ENCODE measurements around the gene AMMECR1. TPM values are rescaled to one million over a fixed set of nuclear protein-coding genes. Genes with fewer than 3 reads are reported as not detected.
"Not testable (repeated sequence)": the region's sequence is repeated elsewhere in the genome, so short reads cannot be mapped to it uniquely, and the experiment has no call there.

Gene AMMECR1
- total RNA-seq, 3 donors from 2014 or later (not counting 1 experiment from before 2014, with no cell fraction given), result 10.0 to 16.7 (median 11.5) TPM

DNA sequence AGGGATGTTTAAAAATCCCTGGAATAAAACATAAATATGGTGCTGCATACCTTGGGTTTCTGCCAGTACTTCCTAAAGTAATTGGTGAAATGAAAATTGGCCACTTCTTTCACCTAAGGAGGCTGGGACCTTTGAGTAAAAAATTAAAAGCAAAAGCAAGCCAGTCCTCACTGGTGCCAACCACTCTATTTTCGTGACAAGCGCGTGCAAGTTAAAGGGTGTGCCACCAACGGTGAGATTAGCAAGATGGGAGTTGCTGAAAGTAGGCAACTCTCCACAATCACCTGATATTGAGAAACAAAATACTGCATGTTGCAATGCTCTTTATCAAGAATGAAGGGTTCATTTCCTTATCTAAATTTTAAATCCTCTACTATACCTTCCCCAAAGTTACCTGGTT is 21.1 kb upstream of the AMMECR1 start:
- Mint-ChIP-seq H3K36me3 (no peaks in the 10 kb centered on the region), H3K4me3 (no peak overlapping the region), H3K4me1 (no peaks in the 10 kb centered on the region), H3K9me3 (no peaks in the 10 kb centered on the region), H3K27ac (no peak overlapping the region), H3K27me3 (ENCODE audit: low read depth in 2 of 2) (peaks cover 0 to 5% of the 10 kb centered on the region in 2 donors)
- WGBS (ENCODE audit: insufficient coverage), result 100% methylated on average over 4 of the region's 4 CpGs
- Histone ChIP-seq H3K4me1 (ENCODE audit: control insufficient read depth, insufficient read depth, low read length) (no peaks in the 10 kb centered on the region), H3K27me3 (ENCODE audit: control insufficient read depth, insufficient read depth, low read length) (no peaks in the 10 kb centered on the region), H3K4me3 (ENCODE audit: low read length) (no peak overlapping the region), H3K27ac (ENCODE audit: low read length) (no peak overlapping the region), H3K9me3 (ENCODE audit: control insufficient read depth, insufficient read depth, low read length) (no peaks in the 10 kb centered on the region), H3K36me3 (ENCODE audit: control insufficient read depth, insufficient read depth, low read length) (no peaks in the 10 kb centered on the region)
- TF ChIP-seq, protein P1, sequence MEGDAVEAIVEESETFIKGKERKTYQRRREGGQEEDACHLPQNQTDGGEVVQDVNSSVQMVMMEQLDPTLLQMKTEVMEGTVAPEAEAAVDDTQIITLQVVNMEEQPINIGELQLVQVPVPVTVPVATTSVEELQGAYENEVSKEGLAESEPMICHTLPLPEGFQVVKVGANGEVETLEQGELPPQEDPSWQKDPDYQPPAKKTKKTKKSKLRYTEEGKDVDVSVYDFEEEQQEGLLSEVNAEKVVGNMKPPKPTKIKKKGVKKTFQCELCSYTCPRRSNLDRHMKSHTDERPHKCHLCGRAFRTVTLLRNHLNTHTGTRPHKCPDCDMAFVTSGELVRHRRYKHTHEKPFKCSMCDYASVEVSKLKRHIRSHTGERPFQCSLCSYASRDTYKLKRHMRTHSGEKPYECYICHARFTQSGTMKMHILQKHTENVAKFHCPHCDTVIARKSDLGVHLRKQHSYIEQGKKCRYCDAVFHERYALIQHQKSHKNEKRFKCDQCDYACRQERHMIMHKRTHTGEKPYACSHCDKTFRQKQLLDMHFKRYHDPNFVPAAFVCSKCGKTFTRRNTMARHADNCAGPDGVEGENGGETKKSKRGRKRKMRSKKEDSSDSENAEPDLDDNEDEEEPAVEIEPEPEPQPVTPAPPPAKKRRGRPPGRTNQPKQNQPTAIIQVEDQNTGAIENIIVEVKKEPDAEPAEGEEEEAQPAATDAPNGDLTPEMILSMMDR (IDR thresholded peaks at IDR 0.05), result no peak
- ATAC-seq (no peak), DNase-seq (no peak)
- intact Hi-C loops (cut with micrococcal nuclease), result no loop called here

DNA sequence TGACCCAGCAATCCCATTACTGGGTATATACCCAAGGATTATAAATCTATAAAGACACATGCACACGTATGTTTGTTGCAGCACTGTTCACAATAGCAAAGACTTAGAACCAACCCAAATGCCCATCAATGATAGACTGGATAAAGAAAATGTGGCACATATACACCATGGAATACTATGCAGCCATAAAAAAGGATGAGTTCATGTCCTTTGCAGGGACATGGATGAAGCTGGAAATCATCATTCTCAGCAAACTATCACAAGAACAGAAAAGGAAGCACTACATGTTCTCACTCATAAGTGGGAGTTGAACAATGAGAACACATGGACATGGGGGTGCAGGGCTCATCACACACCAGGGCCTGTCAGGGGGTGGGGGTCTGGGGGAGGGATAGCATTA is 15.6 kb upstream of the AMMECR1 start:
- H3K4me3 ChIP-seq (ENCODE audit: low read length); H3K27me3 Mint-ChIP-seq (ENCODE audit: low read depth in 2 of 2); ATAC-seq: not testable (repeated sequence)

DNA sequence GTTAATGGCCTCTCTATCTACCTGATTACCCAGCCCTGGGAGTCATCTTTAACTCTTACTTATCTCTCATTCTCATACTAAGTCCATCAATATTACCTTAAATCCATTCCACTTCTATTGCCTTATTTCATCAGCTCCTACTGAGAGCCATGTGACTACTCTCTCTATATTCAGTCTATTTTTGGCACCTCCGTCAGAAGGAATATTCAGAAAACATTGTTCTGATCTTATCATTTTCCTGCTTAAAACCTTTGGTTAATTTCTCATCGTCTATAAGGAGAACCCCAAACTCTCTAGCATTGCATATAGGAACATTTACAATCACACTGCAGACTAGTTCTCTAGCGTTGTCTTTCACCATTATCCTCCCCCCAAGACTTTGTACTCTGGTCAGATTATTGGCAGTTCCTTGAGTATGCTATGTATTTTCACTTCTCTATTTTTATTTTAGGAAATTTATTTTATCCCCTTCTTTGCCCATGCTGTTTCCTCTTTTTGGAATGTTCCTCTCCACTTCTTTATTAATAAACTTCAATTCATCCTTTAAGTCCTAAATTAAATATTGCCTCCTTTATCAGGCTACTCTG is 13.7 kb upstream of the AMMECR1 start:
- H3K27me3 Mint-ChIP-seq (ENCODE audit: low read depth in 2 of 2), result no peaks in the 10 kb centered on the region
- DNase-seq (no peak), ATAC-seq (no peak)
- Histone ChIP-seq H3K4me1 (ENCODE audit: control insufficient read depth, insufficient read depth, low read length) (no peaks in the 10 kb centered on the region), H3K27ac (ENCODE audit: low read length) (no peak overlapping the region), H3K27me3 (ENCODE audit: control insufficient read depth, insufficient read depth, low read length) (no peaks in the 10 kb centered on the region), H3K36me3 (ENCODE audit: control insufficient read depth, insufficient read depth, low read length) (no peaks in the 10 kb centered on the region), H3K9me3 (ENCODE audit: control insufficient read depth, insufficient read depth, low read length) (no peaks in the 10 kb centered on the region), H3K4me3 (ENCODE audit: low read length) (no peak overlapping the region)
- TF ChIP-seq, protein P1 (IDR thresholded peaks at IDR 0.05), result no peak
- no peaks in the 10 kb centered on the region for H3K9me3 Mint-ChIP-seq
- 25% methylated on average over 2 of the region's 3 CpGs for WGBS (ENCODE audit: insufficient coverage)
- H3K36me3 Mint-ChIP-seq, result no peaks in the 10 kb centered on the region
- H3K4me1 Mint-ChIP-seq, result no peaks in the 10 kb centered on the region
- intact Hi-C loops (cut with micrococcal nuclease), result no loop called here
- no peak overlapping the region for H3K4me3 Mint-ChIP-seq
- H3K27ac Mint-ChIP-seq, result no peak overlapping the region

More for the DNA sequence above, 15.6 kb upstream of the AMMECR1 start:
- H3K27ac Mint-ChIP-seq; H3K4me1 Mint-ChIP-seq; H3K36me3 Mint-ChIP-seq; H3K36me3 ChIP-seq (ENCODE audit: control insufficient read depth, insufficient read depth, low read length); DNase-seq; H3K27me3 ChIP-seq (ENCODE audit: control insufficient read depth, insufficient read depth, low read length); H3K4me3 Mint-ChIP-seq; H3K4me1 ChIP-seq (ENCODE audit: control insufficient read depth, insufficient read depth, low read length); H3K9me3 ChIP-seq (ENCODE audit: control insufficient read depth, insufficient read depth, low read length); H3K27ac ChIP-seq (ENCODE audit: low read length); intact Hi-C loops (cut with micrococcal nuclease); H3K9me3 Mint-ChIP-seq: not testable (repeated sequence)
- no CpG with 5 or more reads among the region's 1 CpG for WGBS (ENCODE audit: insufficient coverage)

DNA sequence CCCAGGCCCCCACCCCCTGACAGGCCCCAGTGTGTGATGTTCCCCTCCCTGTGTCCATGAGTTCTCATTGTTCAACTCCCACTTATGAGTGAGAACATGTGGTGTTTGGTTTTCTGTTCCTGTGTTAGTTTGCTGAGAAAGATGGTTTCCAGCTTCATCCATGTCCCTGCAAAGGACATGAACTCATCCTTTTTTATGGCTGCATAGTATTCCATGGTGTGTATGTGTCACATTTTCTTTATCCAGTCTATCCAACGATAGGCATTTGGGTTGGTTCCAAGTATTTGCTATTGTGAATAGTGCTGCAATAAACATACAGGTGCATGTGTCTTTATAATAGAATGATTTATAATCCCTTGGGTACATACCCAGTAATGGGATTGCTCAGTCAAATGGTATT is 10.7 kb upstream of the AMMECR1 start:
- H3K36me3 Mint-ChIP-seq; DNase-seq; H3K9me3 Mint-ChIP-seq; H3K36me3 ChIP-seq (ENCODE audit: control insufficient read depth, insufficient read depth, low read length); H3K27ac Mint-ChIP-seq; H3K9me3 ChIP-seq (ENCODE audit: control insufficient read depth, insufficient read depth, low read length); H3K4me3 ChIP-seq (ENCODE audit: low read length); ATAC-seq; H3K27me3 ChIP-seq (ENCODE audit: control insufficient read depth, insufficient read depth, low read length); H3K4me1 Mint-ChIP-seq; H3K4me1 ChIP-seq (ENCODE audit: control insufficient read depth, insufficient read depth, low read length); H3K4me3 Mint-ChIP-seq; H3K27ac ChIP-seq (ENCODE audit: low read length); intact Hi-C loops (cut with micrococcal nuclease): not testable (repeated sequence)
- peaks cover 4 to 17% of the 10 kb centered on the region in 2 donors for H3K27me3 Mint-ChIP-seq (ENCODE audit: low read depth in 2 of 2)
- WGBS (ENCODE audit: insufficient coverage), result no CpG with 5 or more reads among the region's 1 CpG

Data from natural killer cell (primary cell).